Left cardiac atrium (tissue), 4 donors: ENCODE results near the gene RBM34. TPM values are rescaled to one million over a fixed set of nuclear protein-coding genes. Genes with fewer than 3 reads are reported as not detected.

Experiments
- ATAC-seq, 2 donors: fragments of 200-7000 bp; cut with Tn5 transposase; one replicate each; pipeline ENCODE4 v1.9.1; 2020; ENCODE audit warnings: mild to moderate bottlenecking in 2 of 2, moderate library complexity in 2 of 2
- DNase-seq: peaks from one replicate; pipeline ENCODE4 v3.0.0-alpha.2; 2020
- intact Hi-C, 2 donors: fragments of 100-400 bp; cut with DNase I; formaldehyde crosslinking; loops; one replicate each; pipeline versions ENCODE4 v1.14.1 to v1.15.1; 2022 to 2023
- total RNA-seq, 2 donors: library from RNA; stranded (reverse); fragmentation: NEBNext Ultra II Directional; extraction: Animal tissue kit (Norgen Biotek cat#: 25700); gene quantifications; one replicate each; pipeline ENCODE4 v1.2.1, GENCODE V29; 2021
- donor health status: DM: no; HTN: yes; CAD: no.
- donor health status: DM: no; HTN: yes; CAD: no; lungs with severe emphysema.
- donor health status: DM: yes; HTN: yes; CAD: no.
- donor health status: Dilated cardiomyopathy.

Gene RBM34
- total RNA-seq, 2 donors from 2014 or later, result 47.0 to 54.6 TPM

DNA sequence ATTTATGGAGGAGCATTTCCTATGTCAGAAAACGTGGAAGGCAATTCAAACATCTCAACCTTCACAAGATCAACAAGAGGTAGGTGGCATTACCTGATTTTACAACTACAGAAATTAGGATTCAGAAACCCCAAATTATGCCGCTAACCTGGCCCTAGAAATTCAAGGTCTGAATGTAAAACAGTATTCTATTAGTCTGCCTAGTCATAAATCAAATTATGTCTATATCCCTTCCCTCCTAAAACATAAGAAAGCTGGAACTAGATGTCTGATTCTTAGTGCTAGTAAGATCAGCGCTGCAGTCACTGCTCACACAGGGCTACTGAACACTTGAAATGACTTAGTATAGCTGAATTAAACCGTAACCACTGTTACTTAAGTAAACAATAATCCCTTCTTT is 33.8 kb downstream of the RBM34 start:
- ATAC-seq (no peak), DNase-seq (no peak)
- intact Hi-C loops, result no loop called here

DNA sequence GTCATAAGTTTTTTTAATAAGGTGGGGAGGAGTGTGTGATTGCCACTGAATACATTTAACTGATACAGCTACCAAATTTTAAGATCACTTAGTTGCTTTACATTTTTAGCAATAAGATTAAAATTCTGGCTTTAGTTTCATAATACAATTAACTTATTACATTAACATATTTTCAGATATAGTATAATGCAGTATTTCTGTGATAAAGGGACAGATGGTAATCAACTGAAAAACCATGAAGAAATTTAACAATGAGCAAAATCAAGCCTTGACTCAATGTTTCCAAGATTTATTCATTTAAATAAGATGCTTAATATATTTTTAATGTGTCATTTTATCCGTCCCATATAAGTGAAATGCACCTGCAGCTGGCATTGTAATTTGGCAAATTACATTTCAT is 36.4 kb downstream of the RBM34 start:
- intact Hi-C loops, result no loop called here

DNA sequence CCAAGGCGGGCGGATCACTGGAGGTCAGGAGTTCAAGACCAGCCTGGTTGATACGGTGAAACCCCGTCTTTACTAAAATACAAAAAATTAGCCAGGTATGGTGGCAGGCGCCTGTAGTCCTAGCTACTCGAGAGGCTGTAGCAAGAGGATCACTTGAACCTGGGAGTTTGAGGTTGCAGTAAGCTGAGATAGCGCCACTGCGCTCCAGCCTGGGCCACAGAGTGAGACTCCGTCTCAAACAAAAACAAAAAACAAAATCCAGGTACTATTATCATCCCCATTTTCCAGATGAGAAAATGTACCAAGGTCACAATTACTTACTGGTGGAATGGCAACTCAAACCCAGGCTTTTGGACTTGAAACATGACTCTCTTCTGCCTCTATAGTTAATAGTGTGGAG is 36.9 kb downstream of the RBM34 start:
- intact Hi-C loops, result no loop called here
- ATAC-seq (no peak), DNase-seq (no peak)

More for the DNA sequence above, 36.4 kb downstream of the RBM34 start:
- ATAC-seq, result no peak
- DNase-seq, result no peak

DNA sequence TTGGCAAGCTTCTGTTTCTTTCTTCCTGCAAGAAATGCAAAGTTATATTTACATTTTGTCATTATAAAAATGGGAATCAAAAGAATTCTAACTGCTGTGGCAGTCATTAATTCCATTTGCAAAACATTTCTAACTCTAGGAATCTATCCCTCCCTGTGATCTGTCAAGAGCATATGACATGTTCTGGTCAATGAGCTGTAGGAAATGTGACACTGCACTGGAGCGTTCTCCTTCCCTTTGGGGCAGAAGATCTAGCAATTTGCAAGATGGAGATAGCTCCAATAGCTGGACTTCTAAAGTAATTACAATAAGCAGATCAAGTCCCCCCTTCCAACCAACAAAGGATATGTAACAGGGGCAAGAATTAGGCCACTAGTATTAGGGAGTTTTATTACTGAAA is 38.7 kb downstream of the RBM34 start:
- ATAC-seq (no peak), DNase-seq (no peak)
- intact Hi-C loops, result no loop called here

DNA sequence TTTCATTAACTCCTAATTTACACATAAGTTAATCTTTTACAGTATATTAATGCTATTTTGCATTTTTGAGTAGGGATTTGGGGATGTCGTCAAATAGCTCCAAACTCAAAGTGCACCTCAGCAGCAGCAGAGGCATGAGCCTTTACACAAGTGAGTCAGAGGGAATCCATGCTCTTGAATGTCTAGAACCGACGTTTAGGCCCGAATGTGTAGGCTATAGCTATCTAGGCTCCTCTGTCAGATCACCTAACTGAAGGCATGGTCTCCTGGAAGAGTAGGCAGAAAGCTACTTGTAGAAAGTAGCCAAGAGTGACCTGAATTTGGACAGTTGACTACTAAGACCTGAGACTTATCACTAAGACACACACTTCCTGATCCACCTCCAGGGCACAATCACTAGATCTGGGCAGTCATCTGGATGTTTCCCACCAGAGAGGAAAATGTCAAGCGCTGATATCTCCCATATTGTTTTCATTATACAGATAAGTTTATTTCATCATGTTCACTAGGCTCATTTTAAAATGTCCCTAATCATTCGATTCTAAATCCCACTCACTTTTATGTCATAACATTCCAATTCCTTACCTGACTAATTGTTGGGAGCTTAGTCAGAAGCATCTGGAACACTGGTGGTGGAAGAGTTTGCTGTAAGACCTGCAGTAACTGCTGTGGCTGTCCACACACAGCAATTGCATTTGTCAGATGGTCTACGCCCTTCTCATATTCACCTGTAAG is 47.7 kb downstream of the RBM34 start:
- ATAC-seq (no peak), DNase-seq (no peak)
- intact Hi-C loops, result no loop called here

DNA sequence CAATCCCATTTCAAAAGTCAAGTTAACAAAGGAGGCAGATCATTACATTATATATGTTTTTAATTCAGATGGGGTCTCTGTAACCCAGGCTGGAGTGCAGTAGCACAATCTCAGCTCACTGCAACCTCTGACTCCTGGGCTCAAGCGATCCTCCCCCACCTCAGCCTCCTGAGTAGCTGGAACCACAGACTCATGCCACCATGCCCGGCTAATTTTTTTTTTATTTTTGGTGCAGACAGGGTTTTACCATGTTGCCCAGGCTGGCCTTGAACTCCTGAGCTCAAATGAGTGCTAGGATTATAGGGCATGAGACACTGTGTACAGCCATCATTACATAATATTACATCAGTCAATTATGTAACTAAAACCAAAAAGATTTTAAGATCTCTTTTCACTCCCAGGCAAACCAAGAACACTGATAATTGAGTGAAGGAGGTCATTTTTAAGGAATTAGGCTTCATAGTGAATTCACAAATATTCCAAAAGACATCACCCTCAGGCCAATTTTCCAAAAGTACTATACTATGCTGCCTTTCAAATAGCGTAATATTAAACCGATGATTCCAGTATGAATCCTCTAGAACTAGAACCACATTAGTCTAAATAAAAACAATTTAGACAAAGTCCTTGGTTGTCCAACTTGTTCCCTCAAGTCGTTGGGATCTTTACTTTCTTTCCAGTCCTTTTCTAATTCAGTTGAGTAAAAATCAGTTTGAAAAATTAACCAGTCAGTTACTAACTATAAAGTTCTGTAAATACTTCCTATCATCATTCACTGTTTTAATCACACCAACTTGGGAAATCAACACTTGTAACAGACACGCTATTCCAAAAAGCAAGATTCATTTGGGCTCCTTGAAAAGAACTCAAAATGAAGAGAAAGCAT is 48.5 kb downstream of the RBM34 start:
- DNase-seq, result no peak
- intact Hi-C loops, result no loop called here
- no peak for ATAC-seq

DNA sequence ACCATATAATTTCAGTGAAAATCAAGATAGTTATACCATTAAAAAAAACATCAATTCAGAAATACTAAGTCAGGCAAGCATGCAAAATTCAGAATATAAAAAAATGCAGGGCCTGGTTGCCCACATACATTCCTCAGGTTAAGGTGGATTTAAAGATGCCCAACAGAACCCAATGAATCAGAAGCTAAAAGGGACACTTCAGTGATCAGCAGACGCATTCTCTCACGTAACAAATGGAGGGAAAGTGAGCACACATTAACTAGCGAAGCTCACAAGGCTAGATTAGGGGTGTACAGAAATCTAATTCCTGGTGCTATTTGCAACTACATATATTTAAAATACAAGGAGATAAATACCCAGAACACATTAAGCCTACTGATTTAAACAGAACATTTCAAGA is 49.9 kb downstream of the RBM34 start:
- intact Hi-C loops, result no loop called here
- ATAC-seq (no peak), DNase-seq (no peak)

DNA sequence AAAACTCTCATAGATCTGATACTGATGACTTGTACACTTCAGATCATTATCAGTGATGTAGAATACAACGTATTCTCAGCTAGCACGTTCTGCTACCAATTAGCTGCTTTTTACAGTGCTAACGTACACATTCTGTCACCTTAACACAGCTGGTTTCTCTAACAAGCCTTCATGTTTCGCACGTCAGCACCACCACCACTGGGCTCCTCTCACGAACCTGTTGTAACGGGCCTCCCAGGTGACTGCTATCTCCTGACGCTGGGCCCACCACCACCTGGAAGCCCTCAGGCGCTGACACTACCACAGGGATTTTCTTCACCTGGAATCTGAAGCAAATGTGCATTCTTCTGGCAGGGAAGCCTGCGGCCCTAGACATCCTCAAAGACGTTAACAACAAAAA is 52.2 kb downstream of the RBM34 start:
- ATAC-seq (no peak), DNase-seq (no peak)
- intact Hi-C loops, result no loop called here

DNA sequence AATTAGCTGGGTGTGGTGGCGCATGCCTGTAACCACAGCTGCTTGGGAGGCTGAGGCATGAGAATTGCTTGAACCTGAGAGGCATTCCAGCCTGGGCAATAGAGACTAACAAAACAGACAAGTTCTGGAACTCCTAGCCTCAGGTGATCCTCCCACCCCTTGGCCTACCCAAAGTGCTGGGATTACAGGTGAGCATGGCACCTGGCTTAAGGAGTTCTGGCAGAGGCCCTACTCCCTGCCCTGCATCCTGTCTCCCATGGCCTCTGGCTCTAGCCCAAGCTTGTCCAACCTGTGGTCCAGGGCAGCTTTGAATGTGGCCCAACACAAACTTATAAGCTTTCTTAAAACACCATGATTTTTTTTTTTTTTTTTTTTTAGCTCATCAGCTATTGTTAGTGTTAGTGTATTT is 52.9 kb downstream of the RBM34 start:
- DNase-seq (no peak), ATAC-seq (no peak)
- intact Hi-C loops, result no loop called here

DNA sequence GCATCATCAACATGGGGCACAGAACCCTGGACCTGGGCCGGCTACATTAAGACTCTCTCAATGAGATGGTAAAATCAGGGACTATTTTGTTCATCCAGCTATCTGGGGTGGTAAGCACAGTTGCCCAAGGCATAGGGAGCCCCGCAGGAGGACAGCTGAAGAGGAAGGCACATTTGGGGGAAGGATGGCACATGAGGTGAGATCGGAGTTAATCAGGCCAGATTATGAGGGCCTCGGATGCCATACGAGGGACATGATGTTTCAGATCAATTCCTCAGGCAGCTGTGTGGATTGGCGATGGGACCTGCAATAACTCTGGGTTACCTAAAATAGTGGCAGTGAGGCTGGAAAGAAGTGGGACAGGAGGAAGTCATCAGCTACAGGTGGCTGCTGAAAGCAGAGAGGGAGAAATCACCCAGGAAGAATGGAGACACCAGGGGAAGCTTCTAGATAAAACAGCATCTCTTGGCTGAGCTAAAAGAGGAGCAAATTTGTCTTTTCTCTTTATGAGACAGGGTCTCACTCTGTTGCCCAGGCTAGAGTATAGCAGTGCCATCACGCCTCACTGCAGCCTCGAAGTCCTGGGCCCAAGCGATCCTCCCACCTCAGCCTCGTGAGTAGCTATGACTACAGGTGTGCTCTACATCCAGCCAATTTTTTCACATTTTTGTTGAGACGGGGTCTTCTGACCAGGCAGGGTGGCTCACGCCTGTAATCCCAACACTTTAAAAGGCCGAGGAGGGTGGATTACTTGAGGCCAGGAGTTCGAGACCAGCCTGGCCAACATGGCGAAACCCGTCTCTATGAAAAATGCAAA is 53.5 kb downstream of the RBM34 start:
- ATAC-seq, result no peak
- intact Hi-C loops, result no loop called here

DNA sequence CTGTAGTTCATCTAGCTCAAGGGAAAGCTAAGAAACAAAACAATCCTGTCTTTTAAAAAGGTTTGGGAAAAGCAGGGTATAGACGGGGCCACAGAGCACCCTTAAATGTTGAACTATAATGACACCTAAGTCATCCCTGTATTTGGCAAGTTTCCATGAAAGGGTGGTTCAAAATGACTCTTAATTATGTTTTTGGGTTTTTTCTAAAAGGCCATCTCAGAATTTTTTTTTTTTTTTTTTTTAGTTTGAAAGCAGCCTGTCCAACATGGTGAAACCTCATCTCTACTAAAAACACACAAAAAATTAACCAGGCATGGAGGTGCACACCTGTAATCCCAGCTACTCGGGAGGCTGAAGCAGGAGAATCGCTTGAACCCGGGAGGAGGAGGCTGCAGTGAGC is 54.6 kb downstream of the RBM34 start:
- intact Hi-C loops, result no loop called here
- ATAC-seq (no peak), DNase-seq (no peak)

More for the DNA sequence above, 53.5 kb downstream of the RBM34 start:
- DNase-seq, result no peak

DNA sequence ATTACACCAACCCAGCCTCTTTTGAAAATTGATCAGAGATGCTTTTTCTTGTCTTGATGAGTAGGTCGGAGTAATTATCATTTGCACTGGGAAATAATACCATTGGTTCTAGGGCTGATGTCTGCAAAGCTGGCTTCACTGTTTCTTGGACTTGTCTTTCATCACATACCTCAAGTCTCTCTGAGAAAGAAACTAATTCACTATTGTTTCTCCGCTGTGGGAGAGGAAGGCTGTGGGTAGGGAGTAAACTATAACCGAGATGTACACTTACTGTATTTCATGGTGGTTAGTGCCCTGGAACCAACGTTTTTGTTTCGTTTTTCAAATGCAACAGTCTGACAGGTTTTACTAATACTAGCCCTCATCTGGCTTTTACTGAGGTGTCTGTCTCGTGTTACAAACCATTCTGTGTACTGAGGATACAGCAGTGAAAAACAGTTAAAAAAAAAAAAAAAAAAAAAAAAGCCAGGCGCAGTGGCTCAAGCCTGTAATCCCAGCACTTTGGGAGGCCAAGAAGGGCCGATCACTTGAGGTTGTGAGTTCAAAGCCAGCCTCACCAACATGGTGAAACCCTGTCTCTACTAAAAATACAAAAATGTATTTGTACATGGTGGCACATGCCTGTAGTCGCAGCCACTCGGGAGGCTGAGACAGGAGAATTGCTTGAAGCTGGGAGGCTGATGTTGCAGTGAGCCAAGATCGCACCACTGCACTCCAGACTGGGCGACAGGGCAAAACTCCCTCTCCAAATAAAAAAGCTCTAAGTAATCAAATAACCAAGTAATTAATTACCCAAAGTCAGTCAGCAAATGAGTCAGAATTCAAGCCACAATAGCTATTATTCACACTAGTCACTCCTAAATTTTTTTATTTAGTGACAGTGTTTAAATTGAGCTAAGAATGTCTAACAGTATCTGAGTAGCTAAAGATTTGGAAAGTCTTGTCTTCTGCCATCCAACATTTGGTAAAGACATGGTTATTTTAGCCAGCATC is 55.7 kb downstream of the RBM34 start:
- ATAC-seq, result no peak
- intact Hi-C loops, result no loop called here
- DNase-seq, result no peak

DNA sequence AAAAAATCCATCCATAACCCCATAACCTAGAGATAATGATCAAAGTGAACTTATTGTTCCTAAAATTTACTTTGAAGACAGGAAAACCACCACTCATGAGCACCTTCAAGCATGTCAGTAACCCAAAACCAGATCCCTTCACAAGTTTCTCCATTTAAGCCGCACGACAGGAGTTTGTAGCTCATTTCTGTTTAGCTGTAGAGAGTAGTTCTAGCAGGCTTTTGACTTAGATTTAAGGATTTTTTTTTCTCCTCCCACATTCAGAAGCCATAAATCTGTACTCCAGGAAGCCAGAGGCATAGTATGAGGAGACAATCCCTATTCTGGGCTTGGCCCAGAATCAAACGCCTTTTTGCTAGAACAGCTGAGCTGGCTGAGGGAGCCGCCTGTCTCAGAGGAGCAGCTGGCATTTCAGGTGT is 58.0 kb downstream of the RBM34 start:
- intact Hi-C loops, result no loop called here
- ATAC-seq (no peak), DNase-seq (no peak)

DNA sequence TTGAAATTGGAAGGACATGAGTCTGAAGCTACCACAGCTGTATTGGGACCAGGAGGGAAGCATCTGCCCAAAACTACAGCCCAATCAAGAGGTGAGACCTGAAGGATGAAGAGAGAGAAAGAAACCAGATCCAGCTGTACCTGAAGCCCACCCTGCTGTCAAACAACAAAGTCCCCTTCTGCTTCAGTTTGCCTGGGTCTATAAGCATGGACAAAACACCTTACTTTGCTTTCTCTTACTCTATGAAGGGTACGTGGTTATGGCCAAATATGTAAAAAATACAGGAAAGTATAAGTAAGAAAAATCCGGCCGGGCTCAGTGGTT is 58.8 kb downstream of the RBM34 start:
- no peak for DNase-seq
- intact Hi-C loops, result no loop called here
- ATAC-seq, result no peak

DNA sequence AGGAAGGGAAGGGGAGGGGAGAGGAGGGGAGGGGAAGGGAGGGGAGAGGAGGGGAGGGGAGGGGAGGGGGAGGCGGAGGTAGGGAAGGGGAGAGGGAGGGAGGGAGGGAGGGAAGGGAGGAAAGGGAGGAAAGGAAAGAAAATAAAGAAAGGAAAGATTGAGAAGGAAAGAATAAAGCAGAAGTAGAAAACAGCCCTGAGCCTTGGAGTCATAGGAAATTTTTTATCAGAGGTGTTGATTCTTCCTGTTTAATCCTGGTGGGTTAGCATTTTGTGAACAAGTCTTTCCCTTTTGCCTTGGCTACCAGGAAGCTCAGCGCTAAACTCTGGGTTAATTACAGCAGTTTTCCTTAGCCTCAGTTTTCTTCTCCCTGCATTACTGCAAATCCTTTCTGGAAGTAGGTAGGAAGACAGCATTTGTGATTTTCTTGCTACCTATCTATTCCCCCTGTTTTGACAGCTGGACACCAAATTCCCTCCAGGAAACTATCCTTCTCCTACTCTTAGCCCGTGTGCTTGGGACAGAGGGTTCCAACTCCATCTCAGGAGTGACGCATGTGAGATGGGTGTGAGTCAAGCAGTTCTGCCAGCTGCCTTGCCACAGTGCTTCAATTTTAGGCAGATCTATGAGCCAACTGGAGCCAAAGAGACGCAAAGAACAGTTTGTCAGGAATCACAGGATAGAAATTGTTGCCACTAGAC is 59.3 kb downstream of the RBM34 start:
- intact Hi-C loops, result no loop called here
- no peak for DNase-seq
- ATAC-seq, result no peak

DNA sequence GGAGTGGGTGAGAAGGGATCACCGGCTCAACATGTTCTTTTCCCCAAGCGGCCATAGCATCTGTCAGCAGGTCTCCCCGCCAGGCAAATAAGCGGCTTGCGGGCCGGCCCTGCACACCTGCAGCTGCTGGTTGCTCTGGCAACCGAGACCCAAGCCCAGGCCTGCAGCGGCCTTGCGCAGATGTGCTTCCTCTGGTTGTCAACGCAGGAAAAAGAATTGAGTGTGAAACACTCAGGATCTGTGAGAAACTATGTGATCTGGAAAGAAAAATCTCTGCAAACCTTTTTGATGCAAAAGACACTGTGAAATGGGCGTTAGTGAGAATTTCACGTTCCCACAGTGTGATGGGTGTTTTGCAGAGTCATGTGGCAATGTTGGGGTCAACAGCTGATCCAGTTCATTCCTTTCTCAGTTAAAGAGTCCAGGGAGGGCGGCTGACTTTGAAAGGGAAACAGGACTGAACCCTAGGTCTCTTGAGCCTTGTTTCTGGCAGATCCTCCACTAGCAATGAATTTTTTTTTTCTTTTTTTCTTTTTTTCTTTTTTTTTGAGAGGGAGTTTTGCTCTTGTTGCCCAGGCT is 60.8 kb downstream of the RBM34 start:
- intact Hi-C loops, result no loop called here
- no peak for DNase-seq
- ATAC-seq, result peak in 1 of 2 donors; percentile 58

DNA sequence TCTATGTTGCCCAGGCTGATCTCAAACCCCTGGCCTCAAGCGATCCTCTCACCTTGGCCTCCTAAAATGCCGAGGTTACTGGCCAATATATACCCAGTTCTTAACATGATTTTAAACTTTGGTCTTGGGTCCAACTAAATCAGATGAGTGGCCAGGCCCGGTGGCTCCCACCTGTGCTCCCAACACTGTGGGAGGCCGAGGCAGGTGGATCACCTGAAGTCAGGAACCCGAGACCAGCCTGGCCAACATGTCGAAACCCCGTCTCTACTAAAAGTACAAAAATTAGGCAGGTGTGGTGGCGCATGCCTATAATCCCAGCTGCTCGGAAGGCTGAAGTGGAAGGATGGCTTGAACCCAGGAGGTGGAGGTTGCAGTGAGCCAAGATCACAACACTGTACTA is 62.1 kb downstream of the RBM34 start:
- ATAC-seq (no peak), DNase-seq (no peak)
- intact Hi-C loops, result no loop called here

DNA sequence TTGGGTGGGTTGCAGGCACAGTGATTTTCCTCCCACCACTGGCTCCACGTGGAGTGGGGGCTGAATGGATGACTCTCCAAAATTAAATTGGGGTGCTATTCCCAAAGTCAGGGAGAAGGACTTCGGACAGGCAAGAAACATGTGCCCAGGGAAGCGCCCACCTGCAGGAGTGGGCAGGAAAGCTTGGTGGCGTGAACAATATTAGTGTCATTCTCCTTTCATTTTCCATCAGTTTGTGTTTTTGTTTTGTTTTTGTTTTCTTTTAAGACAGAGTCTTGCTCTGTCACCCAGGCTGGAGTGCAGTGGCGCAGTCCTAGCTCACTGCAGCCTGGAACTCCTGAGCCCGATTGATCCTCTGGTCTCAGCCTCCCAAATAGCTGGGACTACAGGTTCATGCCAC is 62.5 kb downstream of the RBM34 start:
- DNase-seq, result no peak
- intact Hi-C loops, result no loop called here
- ATAC-seq, result no peak
